SKM-1 (cell line): ENCODE measurements around the gene ZNF169.
A peak's percentile ranks its signal among the peaks of the same experiment; 100 is the strongest.
"Not testable (repeated sequence)": the region's sequence is repeated elsewhere in the genome, so short reads cannot be mapped to it uniquely, and the experiment has no call there.

Experiments used
- DNase-seq: peaks from one replicate; lab custom pipeline; 2025; ENCODE audit not compliant: unreplicated experiment; lab: John Stamatoyannopoulos, UW

The ZNF169 gene

DNA sequence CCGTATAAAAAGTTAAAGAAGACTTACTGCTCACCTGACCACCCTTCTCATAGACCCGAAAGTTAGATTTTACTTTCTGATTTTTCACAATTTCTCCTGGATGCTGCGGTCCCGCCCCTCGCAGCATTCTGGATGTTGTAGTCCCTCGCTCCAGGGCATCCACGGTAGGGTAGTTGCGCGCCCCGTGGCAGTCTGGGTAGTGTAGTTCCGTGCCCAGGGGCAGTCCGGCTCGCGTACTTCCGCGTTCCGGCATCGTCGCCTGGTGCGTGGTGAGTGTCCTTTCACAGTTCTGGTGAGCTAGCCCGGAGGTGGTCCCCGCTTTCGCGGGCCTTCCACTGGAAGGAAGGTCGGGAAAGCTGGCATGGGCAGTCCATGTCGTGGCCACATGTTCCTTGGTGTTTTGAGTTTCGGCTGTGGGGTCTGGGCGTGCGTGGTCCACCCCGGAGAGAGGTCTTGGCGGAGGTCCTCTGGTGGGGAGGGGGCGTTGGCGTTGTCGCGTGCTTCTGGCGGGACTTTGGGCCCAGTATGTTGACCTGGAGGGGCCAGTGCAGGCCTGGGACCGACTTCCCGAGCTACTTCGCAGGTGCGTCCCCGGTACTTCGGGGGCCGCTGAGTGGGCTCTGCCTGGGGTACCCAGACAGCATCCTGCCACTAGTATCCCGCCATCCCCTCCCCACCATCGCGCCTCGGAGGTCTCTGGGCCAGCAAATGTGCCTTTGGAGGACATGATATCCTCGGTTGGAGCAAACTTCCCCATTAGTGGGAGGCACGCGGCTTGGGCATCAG is at the start of gene ZNF169:
TSS of gene ZNF169 (plus strand) at position 222 of the 786 bp plus-strand sequence. CDS start 19,515 bp downstream, outside the sequence.
- peak; percentile 57 for DNase-seq

DNA sequence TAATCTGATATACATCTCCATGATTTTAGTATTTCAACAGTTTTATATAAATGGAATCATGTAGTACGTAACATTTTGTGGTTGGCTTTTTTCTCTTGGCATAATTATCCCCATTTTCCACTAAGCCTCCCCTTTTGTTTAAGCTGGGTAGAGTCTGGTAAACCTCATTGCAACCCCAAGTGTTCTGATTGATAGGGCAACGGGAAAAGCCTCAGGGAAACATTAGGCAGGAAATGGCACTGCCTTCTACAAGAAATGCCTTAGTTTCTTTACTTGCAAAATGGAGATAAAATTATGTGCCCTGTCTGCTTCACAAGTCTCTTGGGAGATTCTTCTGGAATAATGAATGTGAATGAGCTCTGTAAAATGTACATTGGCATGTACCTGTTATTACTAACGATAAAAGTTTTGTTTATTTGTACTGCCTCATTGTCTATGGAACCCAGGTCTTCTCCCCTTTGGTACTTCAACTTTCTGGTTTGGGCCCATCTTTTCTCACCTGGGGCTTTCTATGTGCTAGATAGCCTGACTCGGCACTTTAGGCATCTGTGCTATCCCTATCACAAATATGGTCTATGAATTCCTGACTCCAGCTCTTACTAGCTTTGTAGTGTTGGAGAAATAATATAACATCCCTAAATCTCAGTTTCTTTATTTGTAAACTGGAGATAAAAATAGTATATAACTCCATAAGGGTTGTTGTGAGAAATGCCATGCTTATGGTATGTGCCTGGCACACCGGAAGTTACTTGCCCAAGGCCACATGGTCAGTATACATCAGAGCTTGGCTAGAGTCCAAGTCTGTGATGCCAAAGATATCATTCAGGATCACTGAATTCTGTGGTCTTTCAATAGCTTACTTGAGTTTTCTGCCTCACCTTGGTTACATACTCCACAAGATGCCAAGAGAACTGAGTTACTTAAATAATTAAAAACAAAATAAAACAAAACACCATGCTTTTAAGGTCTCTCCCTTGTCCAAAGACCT is 48.2 kb upstream of the ZNF169 start:
- no peak for DNase-seq

DNA sequence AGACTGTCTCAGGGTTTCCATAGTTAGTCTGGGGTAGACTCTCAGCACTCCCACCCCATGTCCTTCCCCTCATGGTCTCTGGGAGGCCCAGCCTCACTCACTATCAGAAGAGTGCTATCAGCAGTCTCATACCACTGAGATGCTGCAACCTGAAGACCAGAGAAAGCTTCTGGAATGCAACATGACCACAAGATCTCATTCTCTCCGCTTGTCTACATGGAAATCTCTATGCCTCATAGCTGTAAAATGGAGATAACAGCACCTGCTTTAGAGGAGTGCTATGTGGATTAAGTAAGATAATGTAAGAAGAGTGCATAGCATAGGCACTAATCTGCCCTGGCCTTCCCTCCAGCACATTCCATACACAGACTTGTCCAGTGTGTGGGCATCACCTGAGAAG is 47.0 kb upstream of the ZNF169 start:
- no peak for DNase-seq

DNA sequence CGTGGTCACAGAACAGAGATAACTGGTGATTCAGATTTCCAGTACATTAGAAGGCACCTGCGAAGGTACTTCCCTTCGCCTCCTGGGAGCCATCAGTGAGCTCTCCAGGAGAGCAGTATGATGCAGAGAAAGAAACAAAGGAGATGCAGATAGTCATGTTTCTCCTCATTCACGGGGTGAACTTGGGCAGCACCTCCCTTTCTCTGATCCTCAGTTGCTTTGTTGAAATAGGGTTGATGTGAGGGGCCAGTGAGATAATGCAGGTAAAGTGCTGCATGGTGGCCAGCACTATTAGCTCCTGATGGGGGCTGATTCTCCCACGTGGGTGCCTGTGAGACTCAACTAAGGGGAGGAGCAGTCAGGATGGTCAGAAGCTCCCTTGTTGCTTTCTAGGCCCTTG is 46.6 kb upstream of the ZNF169 start:
- no peak for DNase-seq

DNA sequence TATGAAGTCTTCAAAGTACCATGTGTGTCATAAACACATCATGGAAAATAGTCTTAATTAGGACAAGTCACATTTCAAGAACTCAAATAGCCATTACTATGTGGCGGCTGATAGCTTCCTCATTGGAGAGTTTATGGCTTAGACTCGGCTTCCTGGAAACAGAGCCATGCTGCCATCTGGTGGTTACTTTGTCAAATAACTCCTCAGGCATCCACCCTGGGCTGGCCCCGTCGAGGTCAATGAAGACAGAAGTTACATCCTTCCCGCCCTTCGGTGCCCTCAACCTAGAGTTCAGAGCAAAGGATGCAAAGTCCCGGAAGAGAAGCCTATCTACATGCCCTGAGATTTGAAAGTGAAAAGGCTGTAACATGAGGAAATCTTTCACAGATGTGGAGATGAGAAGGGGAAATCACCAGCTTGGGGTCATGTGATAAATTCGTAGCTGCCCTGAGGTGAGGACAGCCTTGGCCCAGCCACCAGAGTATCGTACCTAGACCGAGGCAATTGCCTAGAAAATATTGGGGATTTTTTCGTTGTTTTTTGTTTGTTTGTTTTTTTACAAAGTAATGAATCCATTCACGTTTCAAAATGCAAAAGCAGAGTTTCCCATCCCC is 45.5 kb upstream of the ZNF169 start:
- DNase-seq = peak; percentile 62

DNA sequence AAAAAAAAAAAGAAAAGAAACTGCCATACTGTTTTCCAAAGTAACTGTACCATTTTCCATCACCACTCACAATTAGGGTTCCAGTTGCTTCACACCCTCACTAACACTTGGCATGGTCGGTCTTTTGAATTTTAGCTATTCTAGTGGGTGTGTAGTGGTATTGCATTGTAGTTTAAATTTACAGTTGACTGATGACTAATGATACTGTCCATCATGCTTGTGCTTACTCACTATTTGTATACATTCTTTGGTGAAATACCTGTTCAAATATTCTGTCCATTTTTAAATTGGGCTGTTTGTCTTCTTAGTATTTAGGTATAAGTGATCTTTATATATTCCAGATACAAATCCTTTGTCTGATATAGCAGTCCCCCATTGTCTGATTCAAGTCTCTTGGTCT is 36.2 kb upstream of the ZNF169 start:
- DNase-seq = no peak

DNA sequence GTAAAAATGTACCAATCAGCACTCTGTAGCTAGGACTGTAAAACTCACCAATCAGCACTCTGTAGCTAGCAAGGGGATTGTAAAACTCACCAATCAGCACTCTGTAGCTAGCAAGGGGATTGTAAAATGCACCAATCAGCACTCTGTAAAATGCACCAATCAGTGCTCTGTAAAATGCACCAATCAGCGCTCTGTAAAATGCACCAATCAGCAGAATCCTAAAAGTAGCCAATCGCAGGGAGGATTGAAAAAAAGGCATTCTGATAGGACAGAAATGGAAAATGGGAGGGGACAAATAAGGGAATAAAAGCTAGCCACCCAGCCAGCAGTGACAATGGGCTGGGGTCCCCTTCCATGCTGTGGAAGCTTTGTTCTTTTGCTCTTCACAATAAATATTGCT is 33.7 kb upstream of the ZNF169 start:
- not testable (repeated sequence) for DNase-seq

DNA sequence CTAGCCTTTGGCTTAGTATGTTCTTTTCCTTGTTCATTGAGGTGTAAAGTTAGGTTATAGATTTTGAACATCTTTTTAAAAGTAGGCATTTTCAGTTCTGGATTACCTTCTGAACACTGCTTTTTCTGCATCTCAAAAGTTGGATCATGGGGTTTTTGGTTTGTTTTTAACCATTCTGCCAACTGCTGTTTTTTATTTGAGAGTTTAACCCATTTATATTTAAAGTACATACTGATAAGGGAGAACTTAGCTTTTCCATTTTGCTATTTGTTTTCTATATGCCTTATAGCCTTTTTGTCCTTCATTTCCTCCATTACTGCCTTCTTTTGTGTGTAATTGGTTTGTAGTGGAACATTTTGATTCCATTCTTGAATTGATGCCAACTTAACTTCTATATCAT is 30.5 kb upstream of the ZNF169 start:
- no peak for DNase-seq

DNA sequence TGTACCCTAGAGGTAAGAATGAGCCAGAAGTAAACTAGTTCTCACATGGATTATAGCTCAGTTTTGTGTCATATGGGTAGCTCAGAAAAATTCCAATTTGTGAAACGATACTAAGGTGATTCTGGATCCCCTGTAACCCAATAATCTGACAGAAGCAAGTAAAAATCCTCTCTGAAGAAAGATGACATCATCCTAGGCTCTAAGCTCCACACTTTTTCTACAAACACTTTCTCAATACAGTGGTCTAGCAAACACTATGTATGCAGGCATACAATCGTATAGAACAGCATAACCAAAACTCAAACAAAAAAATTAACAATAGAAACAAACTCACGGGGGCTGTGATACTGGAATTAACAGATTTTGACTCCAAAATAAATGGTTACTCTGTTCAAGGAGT is 26.7 kb upstream of the ZNF169 start:
- no peak for DNase-seq

DNA sequence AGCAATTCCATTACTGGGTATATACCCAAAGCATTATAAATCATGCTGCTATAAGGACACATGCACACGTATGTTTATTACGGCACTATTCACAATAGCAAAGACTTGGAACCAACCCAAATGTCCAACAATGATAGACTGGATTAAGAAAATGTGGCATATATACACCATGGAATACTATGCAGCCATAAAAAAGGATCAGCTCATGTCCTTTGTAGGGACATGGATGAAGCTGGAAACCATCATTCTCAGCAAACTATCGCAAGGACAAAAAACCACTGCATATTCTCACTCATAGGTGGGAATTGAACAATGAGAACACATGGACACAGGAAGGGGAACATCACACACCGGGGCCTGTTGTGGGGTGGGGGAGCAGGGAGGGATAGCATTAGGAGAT is 18.0 kb upstream of the ZNF169 start:
- DNase-seq = not testable (repeated sequence)

DNA sequence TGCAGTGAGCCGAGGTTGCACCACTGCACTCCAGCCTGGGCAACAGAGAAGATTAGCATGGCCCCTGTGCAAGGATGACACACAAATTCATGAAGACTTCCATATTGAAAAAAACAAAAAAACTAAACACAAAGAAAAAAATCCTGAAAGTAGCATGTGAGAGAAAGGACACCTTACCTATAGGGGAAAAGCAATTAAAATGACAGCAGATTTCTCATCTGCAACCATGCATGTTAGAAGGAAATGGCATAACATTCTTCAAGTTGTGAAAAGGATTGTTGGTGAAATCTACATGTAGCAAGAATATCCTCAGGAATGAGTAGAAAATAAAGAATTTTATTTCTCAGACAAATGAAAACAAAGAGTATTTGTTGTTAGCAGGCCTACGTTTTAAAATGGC is 13.4 kb upstream of the ZNF169 start:
- DNase-seq = no peak

DNA sequence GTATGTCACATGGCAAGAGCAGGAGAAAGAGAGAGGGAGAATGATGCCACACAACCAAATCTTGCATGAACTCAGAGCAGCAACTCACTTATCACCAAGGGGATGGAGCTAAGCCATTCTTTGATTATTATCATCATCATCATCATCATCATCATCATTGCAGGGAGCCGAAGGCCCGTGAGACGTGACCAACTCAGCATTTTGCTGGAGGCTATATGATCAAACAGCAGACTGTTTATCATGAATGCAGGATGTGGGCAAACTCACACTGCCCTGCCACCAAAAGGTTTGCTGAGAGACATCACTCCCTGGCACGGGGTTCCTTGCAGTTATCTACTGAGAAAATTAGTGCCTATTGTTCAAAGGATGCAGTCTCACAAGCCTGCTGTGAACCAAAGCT is 8.6 kb upstream of the ZNF169 start:
- DNase-seq = no peak

DNA sequence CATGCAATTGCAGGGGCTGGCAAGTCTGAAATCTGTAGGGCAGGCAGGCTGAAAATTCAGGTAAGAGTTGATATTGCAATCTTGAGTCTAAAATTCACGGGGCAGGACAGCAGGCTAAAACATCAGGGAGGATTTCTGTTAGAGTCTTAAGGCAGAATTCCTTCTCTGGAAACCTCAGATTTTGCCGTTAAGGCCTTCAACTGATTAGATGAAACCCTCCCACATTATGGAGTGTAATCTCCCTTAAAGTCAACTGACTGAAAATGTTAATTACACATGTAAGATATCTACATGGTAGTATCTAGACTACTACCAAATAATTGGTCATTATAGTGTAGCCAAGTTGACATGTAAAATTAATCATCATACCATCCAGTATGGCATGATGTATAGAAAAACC is 3.1 kb upstream of the ZNF169 start:
- DNase-seq = no peak

DNA sequence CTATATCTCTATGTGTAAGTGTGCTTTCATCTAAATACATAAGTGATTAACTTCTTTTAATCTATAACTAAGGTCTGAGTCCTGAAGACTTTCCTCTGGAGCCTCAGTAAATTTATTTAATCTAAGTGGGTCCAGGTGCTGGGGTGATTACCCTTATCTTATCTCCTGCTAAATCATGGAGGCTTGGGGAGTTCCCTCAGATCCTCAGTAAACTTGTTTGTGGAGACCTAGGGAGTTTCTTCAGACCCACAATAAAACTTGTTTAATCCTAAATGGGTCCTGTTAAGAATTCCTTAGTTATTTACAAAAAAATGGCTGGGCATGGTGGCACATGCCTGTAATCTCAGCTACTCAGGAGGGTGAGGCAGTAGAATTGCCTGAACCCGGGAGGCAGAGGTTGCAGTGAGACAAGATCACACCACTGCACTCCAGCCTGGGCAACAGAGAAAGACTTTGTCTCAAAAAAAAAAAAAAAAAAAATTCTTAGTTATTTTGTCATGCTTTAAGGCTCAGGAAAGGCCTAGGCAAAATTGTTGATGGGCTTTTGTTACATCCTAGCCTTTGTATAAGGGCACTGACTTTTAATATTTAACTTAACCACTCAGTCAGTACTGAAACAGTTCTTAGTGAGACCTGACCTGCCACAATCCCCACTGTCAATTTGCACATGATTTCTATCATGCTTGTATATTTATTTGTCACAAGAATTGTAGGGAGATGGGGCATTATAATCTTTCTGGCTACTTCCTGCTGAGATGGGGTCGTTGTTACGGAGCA is 6.7 kb downstream of the ZNF169 start:
- DNase-seq = not testable (repeated sequence)

DNA sequence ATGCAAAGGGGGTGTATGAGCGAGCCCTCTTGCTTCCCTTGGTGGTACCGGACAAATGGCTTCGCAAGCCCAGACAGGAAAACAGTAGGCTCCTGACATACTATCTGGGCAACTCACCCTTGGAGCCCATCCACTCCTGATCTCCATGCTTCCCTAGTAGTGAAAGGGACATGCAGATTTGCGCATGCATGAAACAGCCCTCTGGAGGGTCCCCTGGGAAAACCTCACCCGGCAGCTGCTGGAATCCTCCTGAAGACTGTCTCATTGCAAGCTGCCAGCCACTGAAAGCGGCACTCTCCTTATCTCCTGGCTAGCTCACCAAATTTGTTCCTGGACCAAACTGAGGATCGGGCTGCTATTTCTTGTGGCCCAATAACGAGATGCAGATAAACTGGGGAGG is 10.2 kb downstream of the ZNF169 start:
- DNase-seq = no peak

DNA sequence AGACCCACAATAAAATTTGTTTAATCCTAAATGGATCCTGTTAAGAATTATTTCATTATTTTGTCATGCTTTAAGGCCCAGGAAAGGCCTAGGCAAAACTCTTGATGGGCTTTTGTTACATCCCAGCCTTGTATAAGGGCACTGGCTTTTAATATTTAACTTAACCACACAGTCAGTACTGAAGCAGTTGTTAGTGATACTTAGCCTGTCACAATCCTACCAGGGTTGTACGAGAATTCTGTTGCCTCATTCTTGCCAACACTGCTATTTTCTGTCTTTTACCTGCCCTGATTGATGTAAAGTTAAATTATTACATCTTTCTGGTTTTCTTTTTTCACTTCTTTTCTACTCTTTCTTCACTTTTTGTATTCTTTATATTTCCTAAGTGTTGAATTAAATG is 10.9 kb downstream of the ZNF169 start:
- DNase-seq = no peak

DNA sequence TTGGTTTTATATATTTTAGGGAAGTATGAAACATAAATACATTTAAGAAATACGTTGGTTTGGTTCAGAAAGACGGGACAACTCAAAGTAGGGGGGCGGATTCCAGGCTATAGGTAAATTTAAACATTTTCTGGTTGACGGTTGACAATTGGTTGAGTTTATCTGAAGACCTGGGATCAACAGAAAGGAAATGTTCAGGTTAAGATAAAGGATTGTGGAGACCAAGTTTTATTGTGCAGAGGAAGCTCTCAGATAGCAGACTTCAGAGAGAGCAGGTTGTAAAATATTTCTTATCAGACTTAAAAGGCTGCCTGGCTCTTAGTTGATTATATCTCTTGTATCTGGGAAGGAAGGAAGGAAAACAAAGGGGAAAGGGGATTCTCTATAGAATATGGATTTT is 17.9 kb downstream of the ZNF169 start:
- DNase-seq = not testable (repeated sequence)

DNA sequence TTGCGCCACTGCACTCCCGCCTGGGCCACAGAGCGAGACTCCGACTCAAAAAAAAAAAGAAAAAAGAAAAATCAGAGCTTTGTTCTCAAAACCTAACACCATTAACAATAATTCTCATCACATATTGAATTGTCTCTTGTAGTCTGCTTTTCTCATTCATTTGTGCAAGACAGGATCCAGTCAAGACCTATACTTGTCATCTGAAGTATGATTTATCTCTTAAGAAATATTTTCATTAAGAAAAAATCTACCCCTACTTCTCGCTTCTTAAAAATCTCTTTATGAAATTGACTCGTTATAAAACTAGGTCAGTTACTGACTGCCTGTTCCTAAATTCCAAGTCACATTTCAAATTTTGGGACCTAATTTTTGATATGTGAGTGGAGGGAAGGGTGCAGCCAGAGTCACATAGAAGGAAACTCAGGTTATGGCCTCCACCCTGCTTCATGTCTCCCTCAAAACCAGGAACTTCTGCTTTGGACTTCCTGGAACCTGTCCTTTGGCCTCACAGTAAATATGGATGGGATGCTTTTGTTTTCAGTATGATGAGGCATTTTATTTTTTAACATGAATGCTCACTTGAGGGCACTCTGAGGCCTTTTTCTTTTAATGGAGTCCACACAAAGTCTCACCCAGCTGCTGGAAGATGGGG is 18.9 kb downstream of the ZNF169 start:
- no peak for DNase-seq

DNA sequence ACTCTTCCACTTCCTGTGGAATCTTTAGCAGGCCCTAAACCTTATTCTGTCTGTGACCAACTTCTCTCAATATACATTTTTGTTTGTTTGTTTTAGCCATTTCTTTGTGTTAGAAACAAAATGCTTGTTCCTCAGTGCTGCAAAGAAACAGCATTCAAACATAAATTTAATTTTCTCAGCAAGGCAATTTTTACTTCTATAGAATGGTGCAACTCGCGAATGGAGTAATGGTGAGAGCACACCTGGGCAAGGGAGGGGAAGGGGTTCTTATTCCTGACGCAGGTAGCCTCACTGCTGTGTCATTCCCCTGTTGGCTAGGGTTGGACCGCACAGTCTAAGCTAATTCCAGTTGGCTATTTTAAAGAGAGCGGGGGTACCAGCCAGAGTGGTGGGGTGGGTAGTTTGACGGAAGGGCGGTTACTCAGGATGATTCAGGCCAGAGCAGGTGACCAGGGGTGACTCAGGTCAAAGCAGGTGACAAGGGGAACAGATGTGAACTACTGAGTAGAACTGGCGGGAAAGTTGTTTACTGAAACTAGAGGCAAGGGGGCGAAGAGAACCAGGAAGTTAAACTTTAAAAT is 21.4 kb downstream of the ZNF169 start:
- no peak for DNase-seq

DNA sequence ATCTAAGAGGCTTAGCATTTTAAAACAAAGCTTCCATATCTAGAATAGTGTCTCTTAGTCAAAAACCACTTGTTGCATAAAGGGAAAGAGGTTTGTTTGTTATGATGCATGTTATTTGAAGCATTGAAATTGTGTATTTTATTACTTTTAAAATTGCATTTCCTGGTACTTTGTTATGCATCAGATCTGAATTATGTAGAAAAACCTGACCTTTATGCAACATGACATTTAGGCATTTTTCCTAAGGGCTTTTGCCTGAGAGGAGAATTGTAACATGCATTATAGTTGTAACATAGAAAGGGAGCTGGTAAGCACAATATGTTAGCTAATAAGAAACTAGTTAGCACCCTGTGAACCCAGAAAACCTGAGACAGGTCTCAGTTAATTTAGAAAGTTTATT is 22.0 kb downstream of the ZNF169 start:
- DNase-seq = no peak
